HepG2 (cell line): ENCODE results near the gene PCYT2. TPM values are rescaled to one million over a fixed set of nuclear protein-coding genes. Genes with fewer than 3 reads are reported as not detected.

Experiments
- E2F5 ChIP-seq: sonication (generic); formaldehyde crosslinking; conservative IDR thresholded peaks from 2 replicates; pipeline ENCODE4 v1.4.0; 2020; ENCODE audit warnings: missing genetic modification reagents
- HNF1A ChIP-seq, 2 experiments: sonication (generic) in 1 of 2; formaldehyde crosslinking in 1 of 2; IDR thresholded peaks; 2 replicates each; pipeline versions ENCODE4 v1.4.0 to v1.6.1; 2016 to 2020; ENCODE audit warnings: borderline replicate concordance in 1 of 2, low read depth in 1 of 2, mild to moderate bottlenecking in 1 of 2, missing genetic modification reagents in 1 of 2
- HNF4G ChIP-seq, 2 experiments: sonication (generic) in 1 of 2; formaldehyde crosslinking in 1 of 2; IDR thresholded peaks; 2 replicates each; pipeline versions ENCODE4 v1.4.0 to v1.6.1; 2011 to 2020; ENCODE audit warnings: borderline replicate concordance in 2 of 2, low read depth in 2 of 2, mild to moderate bottlenecking in 2 of 2, low read length in 1 of 2, missing genetic modification reagents in 1 of 2, moderate library complexity in 1 of 2
- HNRNPK ChIP-seq: fragments of 200-400 bp; formaldehyde crosslinking; IDR thresholded peaks from 2 replicates; pipeline ENCODE4 v1.6.1; 2018; ENCODE audit warnings: low read length, low read depth, moderate library complexity, mild to moderate bottlenecking; ENCODE audit not compliant: poor library complexity, severe bottlenecking
- KDM5A ChIP-seq: fragments of 200-600 bp; sonication (generic); IDR thresholded peaks from 2 replicates; pipeline ENCODE4 v1.7.0; 2018; ENCODE audit warnings: antibody characterized with exemption, mild to moderate bottlenecking, low read length, borderline replicate concordance
- MLLT10 ChIP-seq: sonication (generic); formaldehyde crosslinking; IDR thresholded peaks from 2 replicates; pipeline ENCODE4 v1.4.0; 2020; ENCODE audit warnings: missing genetic modification reagents
- MLX ChIP-seq: IDR thresholded peaks from 2 replicates; pipeline ENCODE4 v1.6.1; 2016
- MTF1 ChIP-seq: sonication (generic); formaldehyde crosslinking; IDR thresholded peaks from 2 replicates; pipeline ENCODE4 v1.5.0; 2020; ENCODE audit warnings: missing genetic modification reagents
- POLR2A ChIP-seq, 2 experiments: IDR thresholded peaks; 2 replicates each; pipeline ENCODE4 v1.6.1; 2011; ENCODE audit warnings: low read depth in 2 of 2, low read length in 2 of 2, mild to moderate bottlenecking in 1 of 2, moderate library complexity in 1 of 2; ENCODE audit not compliant: insufficient read depth in 1 of 2
- SALL2 ChIP-seq: sonication (generic); formaldehyde crosslinking; IDR thresholded peaks from 2 replicates; pipeline ENCODE4 v1.8.1; 2023; ENCODE audit warnings: mild to moderate bottlenecking, missing genetic modification reagents, inconsistent platforms
- SOX13 ChIP-seq, 3 experiments: fragments of 450-650 bp in 1 of 3; sonication (generic) in 1 of 3; formaldehyde crosslinking in 1 of 3; IDR thresholded peaks in 2 of 3; conservative IDR thresholded peaks in 1 of 3; 2 replicates each; pipeline versions ENCODE4 v1.5.0 to v1.6.1; 2016 to 2020; ENCODE audit warnings: antibody characterized with exemption in 1 of 3, mild to moderate bottlenecking in 1 of 3, missing compliant biosample characterization in 1 of 3, missing genetic modification reagents in 1 of 3, moderate library complexity in 1 of 3
- THAP9 ChIP-seq: sonication (generic); formaldehyde crosslinking; IDR thresholded peaks from 2 replicates; pipeline ENCODE4; 2020; ENCODE audit warnings: missing genetic modification reagents, mild to moderate bottlenecking, borderline replicate concordance
- TRIM22 ChIP-seq: fragments of 450-650 bp; IDR thresholded peaks from 2 replicates; pipeline ENCODE4 v1.6.1; 2017
- ZNF235 ChIP-seq: sonication (generic); formaldehyde crosslinking; IDR thresholded peaks from 2 replicates; pipeline ENCODE4 v1.8.1; 2023; ENCODE audit warnings: mild to moderate bottlenecking, missing genetic modification reagents, borderline replicate concordance
- ZNF367 ChIP-seq: sonication (generic); formaldehyde crosslinking; IDR thresholded peaks from 2 replicates; pipeline ENCODE4 v1.4.0; 2020; ENCODE audit warnings: missing genetic modification reagents, borderline replicate concordance
- ZNF790 ChIP-seq: sonication (generic); formaldehyde crosslinking; IDR thresholded peaks from 2 replicates; pipeline ENCODE4 v1.8.0; 2022; ENCODE audit warnings: missing genetic modification reagents, mild to moderate bottlenecking, borderline replicate concordance
- polyA plus RNA-seq, 8 experiments: library from polyadenylated mRNA; depleted of rRNA in 3 of 8; stranded (reverse) in 7 of 8; unstranded in 1 of 8; fragments of >200 nt; fragmentation: Illumina TruSeq in 4 of 8; extraction: Trizol in 4 of 8; gene quantifications; 2 replicates each; pipeline versions ENCODE4 v1.2.1 to v1.2.3, GENCODE V29; 2011 to 2016; ENCODE audit warnings: low read depth in 4 of 8, missing spikeins in 1 of 8, mixed read lengths in 1 of 8; ENCODE audit not compliant: insufficient read depth in 1 of 8
- total RNA-seq, 5 experiments: library from RNA; depleted of rRNA; stranded (reverse); fragments of >200 nt; fragmentation: Illumina TruSeq; extraction: Trizol; gene quantifications; 2 replicates each; pipeline ENCODE4 v1.2.3, GENCODE V29; 2016; ENCODE audit warnings: low read depth in 1 of 5

Gene PCYT2
- total and polyA plus RNA-seq, 2 of the 13 experiments (the other 11 are each of a cell fraction or from before 2014, with no cell fraction given) = 147 to 297 TPM

- TF ChIP-seq THAP9 = no peak; the same call in 1 of the 2 replicates
- no peak for TF ChIP-seq MLX (CRISPR knock-in tag)
- TF ChIP-seq MLLT10 (CRISPR knock-in tag) = no peak
- TF ChIP-seq MTF1 (CRISPR knock-in tag) = no peak; the same call in 1 of the 2 replicates
- no peak for TF ChIP-seq E2F5 (CRISPR knock-in tag)
- no peak for TF ChIP-seq KDM5A
- no peak for TF ChIP-seq ZNF235 (CRISPR knock-in tag)
- TF ChIP-seq SOX13 (IDR thresholded peaks at IDR 0.05) = no peak; the same call in none of the 2 replicates
- no peak; a peak in 1 of 4 replicates for TF ChIP-seq SOX13 (CRISPR knock-in tag; conservative IDR thresholded peaks at IDR 0.05 in 1 of 2, IDR thresholded peaks at IDR 0.05 in 1 of 2)
- no peak; the same call in 1 of the 2 replicates for TF ChIP-seq SALL2 (CRISPR knock-in tag)
- TF ChIP-seq HNRNPK = peak; percentile 69
- TF ChIP-seq ZNF367 (CRISPR knock-in tag) = 0 out of 2 replicates have a peak, but pooled peaks have one; percentile 39
- peak in 1 of 2 experiments; percentile 19; a peak in 2 of 4 replicates for TF ChIP-seq POLR2A (IDR thresholded peaks at IDR 0.05; ENCODE audit: insufficient read depth in 1 of 2, low read depth in 2 of 2, low read length in 2 of 2)
- no peak for TF ChIP-seq HNF4G (IDR thresholded peaks at IDR 0.05; ENCODE audit: borderline replicate concordance, low read depth, low read length)
- TF ChIP-seq HNF4G (CRISPR knock-in tag; IDR thresholded peaks at IDR 0.05; ENCODE audit: borderline replicate concordance, low read depth) = no peak
- 0 out of 2 replicates have a peak, but pooled peaks have one; percentile 31 for TF ChIP-seq HNF1A (IDR thresholded peaks at IDR 0.05; ENCODE audit: low read depth)
- peak; percentile 37; the same call in 1 of the 2 replicates for TF ChIP-seq HNF1A (CRISPR knock-in tag; IDR thresholded peaks at IDR 0.05; ENCODE audit: borderline replicate concordance)
- peak; percentile 76; the same call in 1 of the 2 replicates for TF ChIP-seq ZNF790
- TF ChIP-seq TRIM22 = no peak
These were observed 43.8 kb downstream of the PCYT2 start (continued) for GRCh38 chr17:81867170-81867990.
